Suprapubic skin (tissue), 4 donors: ENCODE results near the gene NOP56. TPM values are rescaled to one million over a fixed set of nuclear protein-coding genes. Genes with fewer than 3 reads are reported as not detected.

Source experiments
- DNase-seq, 2 donors: peaks; one replicate each; pipeline ENCODE4 v3.0.0-alpha.2; 2019; ENCODE audit warnings: low spot score in 2 of 2
- H3K27ac ChIP-seq: fragments of 200-600 bp; sonication (generic); one replicate; pipeline ENCODE4 v1.5.1; 2019
- H3K27me3 ChIP-seq: fragments of 200-600 bp; sonication (generic); one replicate; pipeline ENCODE4 v1.5.1; 2019
- H3K36me3 ChIP-seq: fragments of 200-600 bp; sonication (generic); one replicate; pipeline ENCODE4 v1.5.1; 2019
- H3K4me1 ChIP-seq: fragments of 200-600 bp; sonication (generic); one replicate; pipeline ENCODE4 v1.5.1; 2019
- H3K4me3 ChIP-seq: fragments of 200-600 bp; sonication (generic); one replicate; pipeline ENCODE4 v1.5.1; 2019; ENCODE audit warnings: mild to moderate bottlenecking
- H3K9me3 ChIP-seq: fragments of 200-600 bp; sonication (generic); one replicate; pipeline ENCODE4 v1.5.1; 2019
- CTCF ChIP-seq, 2 donors: fragments of 200-600 bp in 1 of 2; fragments of 450-650 bp in 1 of 2; sonication (generic) in 1 of 2; IDR thresholded peaks; one replicate each; pipeline ENCODE4 v1.5.1; 2016 to 2019; ENCODE audit warnings: antibody characterized with exemption in 2 of 2, mild to moderate bottlenecking in 1 of 2, moderate library complexity in 1 of 2
- EP300 ChIP-seq: sonication (generic); formaldehyde crosslinking; IDR thresholded peaks from one replicate; pipeline ENCODE4 v1.6.1; 2017; ENCODE audit warnings: antibody characterized with exemption
- POLR2A ChIP-seq, 2 donors: fragments of 450-650 bp; IDR thresholded peaks; one replicate each; pipeline ENCODE4 v1.6.1; 2017; ENCODE audit warnings: antibody characterized with exemption in 2 of 2, mild to moderate bottlenecking in 2 of 2, moderate library complexity in 2 of 2
- POLR2AphosphoS5 ChIP-seq, 3 donors: sonication (generic); formaldehyde crosslinking; IDR thresholded peaks; one replicate each; pipeline ENCODE4 v1.6.1; 2017; ENCODE audit warnings: antibody characterized with exemption in 3 of 3
- WGBS: methylation state at CpG from one replicate; pipeline ENCODE4 v1.1.5; 2018; 5-methylcytosine and 5-hydroxymethylcytosine counted together
- total RNA-seq, 4 donors: library from RNA; depleted of rRNA; stranded (reverse); fragments of >200 nt; gene quantifications; one replicate each; pipeline ENCODE4 v1.1.0, GENCODE V29; 2016

The NOP56 gene
- total RNA-seq, 4 donors from 2014 or later, result 81.2 to 140 (median 109) TPM

GRCh38 chr20:2658414-2659354 is 6.3 kb downstream of the NOP56 start:
- peaks cover 88% of the 10 kb centered on the region for H3K36me3 ChIP-seq
- H3K9me3 ChIP-seq, result no peaks in the 10 kb centered on the region
- no peak for TF ChIP-seq CTCF (IDR thresholded peaks at IDR 0.05)
- no peak for TF ChIP-seq POLR2AphosphoS5 (IDR thresholded peaks at IDR 0.05)
- TF ChIP-seq EP300, result no peak
- TF ChIP-seq POLR2A (IDR thresholded peaks at IDR 0.05), result no peak
- H3K27me3 ChIP-seq, result no peaks in the 10 kb centered on the region
- H3K4me1 ChIP-seq, result peaks cover 20% of the 10 kb centered on the region
- DNase-seq, result no peak
- no peak overlapping the region for H3K4me3 ChIP-seq
- no peak overlapping the region for H3K27ac ChIP-seq
- WGBS, result 83% methylated on average over 12 of the region's 13 CpGs

GRCh38 chr20:2659547-2659946 is 7.1 kb downstream of the NOP56 start:
- peaks cover 84% of the 10 kb centered on the region for H3K36me3 ChIP-seq
- 89% methylated on average over 10 of the region's 10 CpGs for WGBS

GRCh38 chr20:2663364-2663886 is 11.0 kb downstream of the NOP56 start:
- peak overlapping the region; percentile 71 for H3K4me3 ChIP-seq
- no peaks in the 10 kb centered on the region for H3K9me3 ChIP-seq
- peaks cover 45% of the 10 kb centered on the region for H3K36me3 ChIP-seq
- no peak for TF ChIP-seq POLR2AphosphoS5 (IDR thresholded peaks at IDR 0.05)
- TF ChIP-seq EP300, result no peak
- TF ChIP-seq POLR2A (IDR thresholded peaks at IDR 0.05), result no peak
- no peak for TF ChIP-seq CTCF (IDR thresholded peaks at IDR 0.05)
- WGBS, result 7% methylated on average over 13 of the region's 13 CpGs
- no peak for DNase-seq
- no peaks in the 10 kb centered on the region for H3K27me3 ChIP-seq
- peak overlapping the region; percentile 83 for H3K27ac ChIP-seq
- peaks cover 17% of the 10 kb centered on the region for H3K4me1 ChIP-seq

More at GRCh38 chr20:2659547-2659946, 7.1 kb downstream of the NOP56 start:
- Histone ChIP-seq H3K4me1 (peaks cover 15% of the 10 kb centered on the region), H3K27ac (no peak overlapping the region), H3K4me3 (no peak overlapping the region), H3K27me3 (no peaks in the 10 kb centered on the region), H3K9me3 (no peaks in the 10 kb centered on the region)
- TF ChIP-seq EP300 (no peak), POLR2AphosphoS5 (IDR thresholded peaks at IDR 0.05) (no peak), CTCF (IDR thresholded peaks at IDR 0.05) (no peak), POLR2A (IDR thresholded peaks at IDR 0.05) (no peak)
- no peak for DNase-seq

- Histone ChIP-seq H3K27ac (peak within 1 kb of the TSS; percentile 83), H3K27me3 (no peaks in the 10 kb centered on the region), H3K9me3 (no peaks in the 10 kb centered on the region), H3K4me3 (peak within 1 kb of the TSS; percentile 71), H3K4me1 (peaks cover 17% of the 10 kb centered on the region), H3K36me3 (peaks cover 38% of the 10 kb centered on the region)
- TF ChIP-seq POLR2A (IDR thresholded peaks at IDR 0.05), result peak in 1 of 2 donors; percentile 77
- no peak for TF ChIP-seq EP300
- peak; percentile 79 to 98 (median 87) for TF ChIP-seq POLR2AphosphoS5 (IDR thresholded peaks at IDR 0.05)
- TF ChIP-seq CTCF (IDR thresholded peaks at IDR 0.05), result no peak
- peak; percentile 97 for DNase-seq
- 14% methylated on average over 39 of the region's 49 CpGs for WGBS
These were observed 11.7 kb downstream of the NOP56 start, which contains the start of gene IDH3B for GRCh38 chr20:2663887-2664719. Gene IDH3B, minus strand, starts transcription at chr20:2664216. Its CDS starts 28 bp downstream, at chr20:2664188.
